GM19438 (cell line): ENCODE data around the gene HES6.
"Not testable (repeated sequence)": the region's sequence is repeated elsewhere in the genome, so short reads cannot be mapped to it uniquely, and the experiment has no call there.

Experiments used
- ATAC-seq: cut with Tn5 transposase; IDR thresholded peaks from one replicate; pipeline ENCODE4 v1.9.1; 2021; ENCODE audit warnings: low read depth; ENCODE audit not compliant: unreplicated experiment

HES6 gene

GRCh38 chr2:238274152-238274865 is 34.5 kb upstream of the HES6 start:
- no peak for ATAC-seq

GRCh38 chr2:238273433-238273832 is 33.6 kb upstream of the HES6 start:
- ATAC-seq = not testable (repeated sequence)

- ATAC-seq = no peak
Measured at GRCh38 chr2:238272156-238272555, 32.3 kb upstream of the HES6 start.

- ATAC-seq = not testable (repeated sequence)
Measured at GRCh38 chr2:238271686-238272085, 31.8 kb upstream of the HES6 start.

DNA sequence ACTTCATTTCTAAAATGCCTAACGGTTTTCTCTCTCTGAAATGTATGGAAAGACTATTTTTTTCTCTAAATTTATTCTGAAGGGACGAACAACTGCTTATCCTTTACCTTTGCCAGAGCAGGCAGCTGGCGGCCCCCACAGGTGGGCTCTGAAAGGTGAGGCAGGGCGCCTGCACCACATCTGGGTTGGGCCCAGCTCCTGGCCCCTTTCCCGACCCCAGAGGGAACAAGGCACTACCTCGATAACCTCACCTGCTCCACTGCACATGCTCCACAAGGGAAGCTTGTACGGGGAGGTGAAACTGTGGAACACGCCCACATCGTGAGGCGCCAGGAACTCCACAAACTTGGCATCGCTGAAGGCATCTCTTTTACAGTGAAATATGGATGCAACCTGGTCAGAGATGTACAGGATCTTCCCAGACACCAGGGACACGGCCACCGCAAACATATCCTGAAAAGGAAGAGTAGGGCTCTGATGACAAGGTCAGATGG is 31.3 kb upstream of the HES6 start:
- no peak for ATAC-seq

- no peak for ATAC-seq
Measured at GRCh38 chr2:238270606-238271005, 30.8 kb upstream of the HES6 start.

DNA sequence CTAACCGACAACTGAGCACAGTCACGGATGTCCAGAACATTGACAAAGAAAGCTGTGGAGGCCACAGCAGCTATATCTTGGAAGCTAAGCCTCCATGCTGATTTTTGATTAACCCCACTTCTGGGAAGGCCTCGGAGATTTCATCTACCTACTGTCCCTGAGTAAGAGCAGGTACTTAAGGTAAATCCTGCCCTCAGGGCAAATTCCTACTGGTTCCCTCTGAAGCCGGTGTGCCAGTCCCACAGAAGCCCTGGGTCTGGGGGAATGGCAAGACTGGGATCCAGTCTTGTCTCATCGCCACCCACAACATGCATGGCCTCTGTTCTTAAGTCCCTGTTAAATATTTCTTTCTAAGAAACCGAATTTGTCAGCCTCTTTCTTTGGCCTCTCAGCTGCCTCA is 29.9 kb upstream of the HES6 start:
- no peak for ATAC-seq

DNA sequence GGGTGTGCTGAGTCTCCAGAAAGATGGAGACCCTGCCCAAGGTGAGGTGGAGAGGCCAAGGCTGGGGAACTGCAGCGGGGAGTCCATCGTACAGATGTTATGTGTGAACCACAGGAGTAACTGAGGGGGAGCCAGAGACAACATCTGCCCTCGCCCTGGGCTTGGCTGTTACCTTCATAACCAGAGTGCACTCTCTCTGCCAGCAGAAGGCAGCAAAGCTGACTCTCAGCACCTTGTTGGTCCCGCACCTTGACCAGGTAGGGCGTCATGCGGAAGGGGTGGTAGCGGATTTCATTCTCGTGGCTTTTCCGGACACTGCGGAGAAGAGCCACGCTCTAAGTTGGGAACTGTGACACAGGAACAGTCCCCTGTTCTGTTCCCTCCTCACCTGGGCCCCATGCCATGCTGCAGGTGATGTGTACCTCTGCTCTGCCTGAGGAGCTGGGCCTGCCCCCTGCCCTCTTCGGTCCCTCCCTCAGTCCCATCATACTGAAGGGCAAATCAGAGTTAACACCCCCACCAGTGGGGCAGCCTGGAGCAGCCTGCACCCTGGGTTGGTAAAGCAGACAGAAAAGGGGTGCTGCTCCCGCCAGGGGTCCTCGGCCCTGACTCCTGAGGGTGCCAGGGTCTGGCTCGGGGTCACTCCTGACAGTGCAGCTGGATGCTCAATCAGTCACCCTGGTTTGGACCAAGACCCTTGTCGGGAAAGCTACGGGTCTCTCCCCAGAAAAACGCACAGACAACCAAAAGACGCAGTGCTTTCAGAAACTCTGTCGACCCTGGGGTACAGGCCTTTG is 28.2 kb upstream of the HES6 start:
- no peak for ATAC-seq

- ATAC-seq = no peak
Measured at GRCh38 chr2:238267341-238267710, 27.5 kb upstream of the HES6 start.

- no peak for ATAC-seq
Measured at GRCh38 chr2:238265605-238266004, 25.8 kb upstream of the HES6 start.

GRCh38 chr2:238264072-238264460 is 24.2 kb upstream of the HES6 start:
- no peak for ATAC-seq

GRCh38 chr2:238263204-238264071 is 23.6 kb upstream of the HES6 start:
- ATAC-seq = no peak

DNA sequence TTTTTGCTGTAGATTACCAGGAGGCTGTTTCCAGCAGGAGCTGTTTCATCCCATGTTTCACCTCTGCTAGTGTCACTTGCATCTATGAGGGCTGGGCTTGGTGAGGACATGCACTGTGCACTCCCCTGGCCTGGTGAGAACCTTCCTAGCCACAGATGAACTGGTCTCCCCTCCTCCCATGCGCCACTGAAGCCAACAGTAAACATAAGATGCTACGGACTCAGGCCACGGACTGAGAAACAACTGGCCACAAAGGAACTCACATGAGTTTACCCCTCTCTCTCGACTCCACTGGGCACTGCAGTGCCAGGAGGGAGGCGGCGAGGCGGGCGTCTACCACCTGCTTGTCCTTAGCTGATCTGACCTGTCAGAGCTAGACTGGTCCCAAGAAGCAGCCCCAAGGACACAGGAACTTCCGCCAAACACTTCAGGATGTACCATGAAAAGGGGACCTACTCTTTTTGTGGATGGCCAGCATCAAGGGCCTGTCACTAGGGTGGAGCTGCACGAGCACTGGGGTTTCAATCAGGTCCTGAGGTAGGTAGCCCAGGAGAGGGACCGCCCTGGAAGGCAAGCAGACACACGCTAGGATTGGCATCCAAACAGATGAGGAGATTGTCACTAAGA is 22.8 kb upstream of the HES6 start:
- no peak for ATAC-seq

- no peak for ATAC-seq
Measured at GRCh38 chr2:238261718-238262375, 22.0 kb upstream of the HES6 start.

GRCh38 chr2:238260883-238261282 is 21.0 kb upstream of the HES6 start:
- no peak for ATAC-seq

GRCh38 chr2:238259061-238260020 is 19.5 kb upstream of the HES6 start:
- ATAC-seq = no peak

- ATAC-seq = no peak
Measured at GRCh38 chr2:238257786-238258700, 18.2 kb upstream of the HES6 start.

- no peak for ATAC-seq
Measured at GRCh38 chr2:238256594-238257104, 16.8 kb upstream of the HES6 start.
